Activated T-helper 9 cell treated with anti-CD3 and anti-CD28 coated beads, Interleukin-2, amount 50 U/mL, for 16 hours (primary cell): ENCODE results near the gene ACTR3C.

Source experiments
- DNase-seq: peaks from one replicate; pipeline ENCODE4 v3.0.0-alpha.2; 2020; ENCODE audit warnings: low read depth

Gene ACTR3C

DNA sequence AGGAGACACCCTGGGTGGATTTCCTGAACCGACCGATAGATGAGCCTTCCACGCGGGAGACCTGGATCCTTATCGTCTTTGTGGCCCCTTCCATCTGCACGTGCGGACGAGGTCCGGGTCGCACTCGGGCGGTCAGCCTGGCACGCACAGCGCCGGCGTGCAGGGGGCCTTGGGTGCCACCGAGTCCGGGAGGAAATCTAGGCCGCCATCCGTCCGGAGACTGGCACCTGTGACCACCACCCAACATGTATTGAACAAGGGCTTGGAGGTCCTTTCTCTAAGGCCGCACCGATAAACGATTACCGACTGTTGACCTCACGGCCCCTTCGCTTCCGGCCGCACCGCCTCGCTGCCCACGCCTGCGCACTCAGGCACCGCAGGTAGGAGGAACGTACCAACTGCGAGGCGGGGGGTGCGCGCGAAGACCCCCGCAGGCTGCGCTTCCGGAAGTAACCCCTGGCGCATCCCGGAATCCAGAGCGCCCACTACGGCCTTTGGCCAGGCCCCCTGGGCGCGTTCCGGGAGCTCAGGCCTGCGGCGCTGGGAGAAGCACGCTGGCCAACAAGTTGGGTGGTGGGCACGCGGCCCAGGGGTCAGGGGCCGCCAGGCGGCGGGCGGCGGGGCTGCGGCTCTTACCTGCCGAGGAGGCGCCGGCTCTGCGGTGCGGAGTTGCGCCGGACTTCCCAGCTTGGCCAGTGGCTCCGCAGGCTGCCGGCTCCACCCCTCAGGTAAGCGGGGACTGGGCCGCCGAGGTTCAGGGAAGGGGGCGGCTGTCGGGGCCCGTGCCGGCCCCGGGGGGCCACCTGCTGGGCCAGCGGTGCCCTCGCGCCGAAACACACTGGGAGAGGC lies at the start of gene ACTR3C, which contains the start of gene LRRC61:
TSS of gene ACTR3C (minus strand) at position 713 of the 849 bp plus-strand sequence. CDS start 28,249 bp downstream, outside the sequence.
TSS of gene LRRC61 (plus strand) at position 523 of the 849 bp plus-strand sequence. CDS start 13,507 bp downstream, outside the sequence.
- peak; percentile 45 for DNase-seq

DNA sequence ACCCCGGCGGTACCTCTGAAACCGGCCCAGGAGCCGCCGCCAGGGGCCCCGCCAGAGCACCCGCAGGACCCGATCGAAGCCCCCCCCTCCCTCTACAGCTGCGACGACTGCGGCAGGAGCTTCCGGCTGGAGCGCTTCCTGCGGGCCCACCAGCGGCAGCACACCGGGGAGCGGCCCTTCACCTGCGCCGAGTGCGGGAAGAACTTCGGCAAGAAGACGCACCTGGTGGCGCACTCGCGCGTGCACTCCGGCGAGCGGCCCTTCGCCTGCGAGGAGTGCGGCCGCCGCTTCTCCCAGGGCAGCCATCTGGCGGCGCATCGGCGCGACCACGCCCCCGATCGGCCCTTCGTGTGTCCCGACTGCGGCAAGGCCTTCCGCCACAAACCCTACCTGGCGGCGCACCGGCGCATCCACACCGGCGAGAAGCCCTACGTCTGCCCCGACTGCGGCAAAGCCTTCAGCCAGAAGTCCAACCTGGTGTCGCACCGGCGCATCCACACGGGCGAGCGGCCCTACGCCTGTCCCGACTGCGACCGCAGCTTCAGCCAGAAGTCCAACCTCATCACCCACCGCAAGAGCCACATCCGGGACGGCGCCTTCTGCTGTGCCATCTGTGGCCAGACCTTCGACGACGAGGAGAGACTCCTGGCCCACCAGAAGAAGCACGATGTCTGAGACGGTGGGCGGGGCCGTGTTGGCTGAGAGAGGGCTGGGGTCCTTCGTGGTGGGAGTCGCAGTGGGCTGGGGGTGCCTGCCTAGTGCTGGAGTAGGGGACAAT lies 49.1 kb upstream of the ACTR3C start:
- no peak for DNase-seq

DNA sequence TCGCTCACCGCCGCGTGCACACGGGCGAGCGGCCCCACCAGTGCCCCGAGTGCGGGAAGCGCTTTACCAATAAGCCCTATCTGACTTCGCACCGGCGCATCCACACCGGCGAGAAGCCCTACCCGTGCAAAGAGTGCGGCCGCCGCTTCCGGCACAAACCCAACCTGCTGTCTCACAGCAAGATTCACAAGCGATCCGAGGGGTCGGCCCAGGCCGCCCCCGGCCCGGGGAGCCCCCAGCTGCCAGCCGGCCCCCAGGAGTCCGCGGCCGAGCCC lies 48.6 kb upstream of the ACTR3C start:
- no peak for DNase-seq

DNA sequence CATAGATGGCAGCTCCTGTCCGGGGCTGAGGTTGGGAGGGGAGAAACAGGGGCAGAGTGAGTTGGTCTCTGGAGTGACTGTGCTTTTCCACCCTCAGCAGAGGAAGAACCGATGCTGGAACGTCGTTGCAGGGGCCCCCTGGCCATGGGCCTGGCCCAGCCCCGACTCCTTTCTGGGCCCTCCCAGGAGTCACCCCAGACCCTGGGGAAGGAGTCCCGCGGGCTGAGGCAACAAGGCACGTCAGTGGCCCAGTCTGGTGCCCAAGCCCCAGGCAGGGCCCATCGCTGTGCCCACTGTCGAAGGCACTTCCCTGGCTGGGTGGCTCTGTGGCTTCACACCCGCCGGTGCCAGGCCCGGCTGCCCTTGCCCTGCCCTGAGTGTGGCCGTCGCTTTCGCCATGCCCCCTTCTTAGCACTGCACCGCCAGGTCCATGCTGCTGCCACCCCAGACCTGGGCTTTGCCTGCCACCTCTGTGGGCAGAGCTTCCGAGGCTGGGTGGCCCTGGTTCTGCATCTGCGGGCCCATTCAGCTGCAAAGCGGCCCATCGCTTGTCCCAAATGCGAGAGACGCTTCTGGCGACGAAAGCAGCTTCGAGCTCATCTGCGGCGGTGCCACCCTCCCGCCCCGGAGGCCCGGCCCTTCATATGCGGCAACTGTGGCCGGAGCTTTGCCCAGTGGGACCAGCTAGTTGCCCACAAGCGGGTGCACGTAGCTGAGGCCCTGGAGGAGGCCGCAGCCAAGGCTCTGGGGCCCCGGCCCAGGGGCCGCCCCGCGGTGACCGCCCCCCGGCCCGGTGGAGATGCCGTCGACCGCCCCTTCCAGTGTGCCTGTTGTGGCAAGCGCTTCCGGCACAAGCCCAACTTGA lies 48.0 kb upstream of the ACTR3C start:
- DNase-seq = no peak

DNA sequence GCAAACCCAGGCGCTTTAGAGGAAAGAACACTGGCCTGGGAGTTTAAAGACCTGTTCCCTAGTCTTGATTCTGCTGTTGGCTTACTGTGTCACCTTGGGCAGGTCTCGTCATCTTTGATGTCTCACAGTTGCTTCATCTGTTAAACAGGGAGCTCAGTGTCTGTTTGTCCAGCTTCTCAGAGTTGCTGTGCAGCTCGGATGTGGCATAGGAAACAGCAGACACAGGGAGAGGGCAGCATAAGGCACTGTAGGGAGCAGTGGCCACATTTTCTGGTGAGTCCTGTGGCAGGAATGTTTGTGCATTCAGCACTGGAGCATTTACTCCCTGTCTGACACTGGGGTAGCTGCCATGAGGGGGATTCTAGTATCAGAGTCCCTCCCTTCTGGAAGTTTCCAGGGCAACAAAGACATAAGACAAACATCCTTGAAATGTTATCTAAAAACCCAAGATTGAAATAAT lies 47.3 kb upstream of the ACTR3C start:
- DNase-seq = no peak

DNA sequence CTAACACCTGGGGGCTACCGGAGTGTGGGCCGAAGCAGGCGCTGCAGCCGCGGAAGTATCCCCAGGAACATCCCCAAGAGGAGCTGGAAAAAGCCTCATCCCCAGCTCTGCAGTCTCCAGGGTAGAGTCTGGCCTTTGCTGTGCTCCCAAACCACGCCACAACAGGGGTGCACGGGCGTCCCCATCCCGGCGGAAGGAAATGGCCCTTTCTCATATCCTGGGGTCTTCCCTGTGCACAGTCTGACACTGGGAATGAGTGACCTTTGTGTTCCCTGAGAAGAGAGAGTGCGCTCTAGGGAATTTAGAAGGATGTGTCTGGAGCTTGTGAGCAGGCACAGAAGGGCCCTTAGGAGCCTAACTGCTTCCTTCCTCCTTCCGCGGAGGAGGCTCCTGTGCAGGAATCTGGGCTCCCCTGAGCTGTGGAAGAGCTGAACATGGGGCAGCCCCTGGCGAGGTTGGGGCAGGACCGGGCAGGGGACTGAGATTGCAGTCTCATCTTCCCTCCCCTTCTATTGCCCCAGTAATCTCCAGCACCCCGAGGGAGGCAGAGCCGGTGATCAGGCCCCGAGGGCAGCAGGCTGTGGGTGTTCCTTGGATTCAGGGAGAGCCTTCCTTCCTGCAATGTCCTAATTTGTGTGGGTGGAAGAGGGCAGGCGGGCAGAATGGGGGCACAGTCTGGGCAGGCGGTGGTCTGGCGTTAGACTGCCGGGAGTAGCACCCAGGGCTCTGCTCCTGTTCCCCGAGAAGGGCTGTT lies 46.6 kb upstream of the ACTR3C start:
- DNase-seq = no peak

DNA sequence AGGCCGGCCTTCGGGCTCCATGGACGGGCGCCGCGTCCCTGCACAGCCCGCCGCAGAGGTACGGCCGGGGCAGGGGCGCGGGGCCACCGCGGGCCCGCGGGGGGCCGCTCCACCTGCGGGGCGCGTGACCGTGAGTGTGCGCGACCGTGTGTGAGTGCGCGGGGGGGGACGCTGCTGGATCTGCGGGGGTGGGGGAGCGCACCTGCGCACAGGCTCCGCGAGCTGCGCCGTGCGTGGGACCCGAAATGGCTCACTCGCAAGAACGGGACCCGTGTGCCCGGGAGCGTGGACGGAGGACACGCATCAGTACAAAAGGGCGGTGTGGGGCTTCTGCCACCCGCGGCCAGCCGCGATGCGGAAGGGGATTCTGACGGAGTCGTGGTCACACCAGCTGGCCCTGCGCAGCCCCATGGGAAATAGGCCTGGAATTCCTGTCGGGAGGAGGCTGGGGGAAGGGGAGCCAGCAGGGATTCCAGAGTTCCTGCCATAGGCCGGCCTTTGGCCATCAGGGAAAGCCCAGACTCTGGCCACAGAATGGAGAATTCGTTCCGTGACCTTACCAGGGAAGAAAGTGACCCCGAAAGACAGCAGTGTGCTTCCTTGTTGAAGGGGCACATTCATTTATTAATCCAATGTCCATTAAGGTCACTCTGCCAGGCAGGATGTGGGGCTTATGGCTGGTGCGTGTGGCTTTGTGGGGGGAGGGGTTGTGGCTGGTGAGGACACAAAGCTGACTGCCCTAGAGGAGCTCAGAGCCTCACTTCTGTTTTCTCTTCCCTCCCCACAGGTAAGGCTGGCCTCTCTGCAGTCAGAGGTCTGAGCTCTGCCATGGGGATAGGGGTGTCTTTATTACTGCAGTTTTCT lies 45.8 kb upstream of the ACTR3C start:
- DNase-seq = peak; percentile 60

DNA sequence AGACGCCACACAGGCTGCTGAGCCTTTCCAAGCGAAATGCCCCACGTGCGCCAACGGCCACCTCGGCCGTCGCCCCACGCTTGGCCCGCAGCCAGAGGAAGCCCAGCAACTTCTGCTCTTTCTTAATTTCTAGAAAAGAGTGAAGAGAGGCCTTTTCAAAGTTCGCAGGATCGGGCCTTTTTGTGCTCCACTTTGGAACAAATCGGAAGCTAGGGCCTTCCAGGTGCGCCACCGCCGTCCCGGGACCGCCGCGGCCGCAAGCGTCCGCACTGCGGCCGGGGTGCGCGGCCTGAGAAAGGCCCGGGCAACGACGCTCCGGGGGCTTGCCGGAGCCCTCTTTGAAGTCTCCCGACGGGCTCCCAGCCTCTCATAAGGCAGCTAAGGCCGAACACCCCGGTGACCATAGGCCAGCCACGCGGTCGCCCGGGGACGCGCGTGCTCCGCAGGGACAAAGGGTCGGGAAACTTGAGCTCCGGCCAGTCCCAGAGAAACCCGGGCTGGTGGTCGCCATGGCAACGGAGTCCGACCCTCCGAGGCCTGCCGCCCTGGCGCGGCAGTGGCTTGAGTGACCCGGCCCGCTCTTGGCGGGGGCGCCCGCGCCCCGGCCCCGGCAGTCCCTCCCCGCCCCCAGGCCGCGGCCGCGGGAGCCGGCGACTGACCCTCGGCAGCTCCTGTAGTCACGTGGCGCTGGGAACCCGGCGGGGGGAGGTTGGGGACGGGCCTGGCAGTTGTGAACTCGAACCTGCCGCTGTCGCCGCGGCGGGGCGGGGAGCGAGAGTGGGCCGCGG lies 44.9 kb upstream of the ACTR3C start, which contains the start of gene REPIN1:
TSS of gene REPIN1 (plus strand) at position 727 of the 788 bp plus-strand sequence. CDS start 890 bp downstream, outside the sequence.
- DNase-seq = peak; percentile 71

DNA sequence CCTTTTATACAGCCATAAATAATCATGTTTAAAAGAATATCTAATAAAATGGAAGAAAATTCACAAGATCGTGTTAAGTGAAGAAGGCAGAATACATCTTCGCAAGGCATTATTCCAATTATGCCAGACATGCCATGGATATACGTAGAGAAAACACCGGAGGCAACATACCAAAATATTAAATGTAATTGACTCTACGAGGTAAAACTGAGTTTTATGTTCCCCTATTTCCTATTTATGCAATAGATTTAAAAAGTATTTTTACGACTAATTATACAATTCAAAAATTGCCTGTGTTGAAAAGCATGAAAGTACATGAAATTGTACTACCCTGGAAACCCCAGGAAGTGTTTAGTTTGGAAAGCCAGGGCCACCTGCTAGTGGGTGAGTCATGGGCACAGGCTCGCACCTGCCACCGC lies 44.3 kb upstream of the ACTR3C start:
- no peak for DNase-seq

DNA sequence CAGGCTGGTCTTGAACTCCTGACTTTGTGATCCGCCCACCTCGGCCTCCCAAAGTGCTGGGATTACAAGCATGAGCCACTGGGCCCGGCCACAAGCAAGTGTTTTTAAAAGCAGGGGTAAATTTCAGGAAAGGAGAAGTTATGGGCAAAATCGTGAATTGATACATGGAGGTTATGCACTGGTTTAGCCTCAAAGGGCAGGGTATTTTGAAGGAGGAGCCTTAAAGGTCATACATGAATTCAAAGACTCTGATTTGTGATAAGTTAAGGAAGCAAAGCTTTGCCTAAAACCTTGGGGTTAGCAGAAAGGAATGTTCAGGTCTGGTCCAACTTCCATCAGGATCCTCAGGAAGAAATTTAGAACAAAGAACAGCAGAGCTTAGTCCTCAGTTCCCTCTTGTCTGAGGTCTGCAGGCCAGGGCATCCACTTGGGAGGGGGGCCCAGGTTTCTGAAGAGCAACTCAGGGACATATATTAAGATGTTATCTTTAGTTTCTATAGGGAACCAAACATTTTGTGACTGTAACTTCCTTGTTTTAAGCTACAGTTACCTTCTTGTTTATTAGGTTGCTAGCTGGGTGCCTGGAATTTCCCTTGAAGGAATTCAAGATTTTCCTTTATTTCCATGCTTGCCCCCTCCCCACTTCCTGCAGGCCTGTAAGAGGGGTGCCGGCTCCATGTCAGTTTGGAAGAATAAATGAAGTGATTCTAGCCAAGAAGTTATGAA lies 42.5 kb upstream of the ACTR3C start:
- DNase-seq = no peak

DNA sequence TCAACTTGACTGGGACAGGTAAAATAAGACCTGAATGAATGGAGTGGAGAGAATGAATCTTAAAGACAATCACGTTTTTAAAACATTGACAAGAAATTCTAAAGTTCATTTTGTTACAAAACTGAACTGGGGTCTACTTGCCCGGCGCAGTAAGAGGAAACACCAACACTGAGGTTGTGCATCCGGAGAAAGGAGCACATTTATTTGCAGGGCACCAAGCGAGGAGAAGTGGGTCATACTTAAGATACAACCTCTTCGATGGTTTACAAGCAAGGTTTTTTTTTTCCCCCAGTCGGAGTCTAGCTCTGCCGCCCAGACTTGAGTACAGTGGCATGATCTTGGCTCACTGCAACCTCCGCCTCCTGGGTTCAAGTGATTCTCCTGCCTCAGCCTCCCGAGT lies 41.8 kb upstream of the ACTR3C start:
- no peak for DNase-seq

DNA sequence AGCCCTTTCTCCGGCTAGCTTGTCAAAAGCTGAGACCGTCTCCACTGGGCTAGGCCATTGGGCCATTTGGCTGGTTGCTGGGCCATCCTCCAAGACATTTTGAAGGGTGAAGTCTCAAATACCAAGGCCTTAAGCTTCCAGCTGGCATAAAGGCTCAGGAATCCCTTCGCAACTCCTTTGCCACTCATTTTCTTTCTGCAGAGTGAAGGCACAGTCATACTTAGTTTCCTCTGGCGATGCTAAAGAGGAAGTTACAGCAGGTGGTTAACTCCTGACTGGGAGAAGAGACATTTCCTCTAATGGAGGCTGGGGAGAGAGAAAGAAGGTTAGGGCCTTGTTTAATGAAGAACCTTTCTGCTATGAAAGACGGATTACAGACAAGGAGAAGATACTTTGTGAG lies 40.5 kb upstream of the ACTR3C start:
- DNase-seq = no peak

DNA sequence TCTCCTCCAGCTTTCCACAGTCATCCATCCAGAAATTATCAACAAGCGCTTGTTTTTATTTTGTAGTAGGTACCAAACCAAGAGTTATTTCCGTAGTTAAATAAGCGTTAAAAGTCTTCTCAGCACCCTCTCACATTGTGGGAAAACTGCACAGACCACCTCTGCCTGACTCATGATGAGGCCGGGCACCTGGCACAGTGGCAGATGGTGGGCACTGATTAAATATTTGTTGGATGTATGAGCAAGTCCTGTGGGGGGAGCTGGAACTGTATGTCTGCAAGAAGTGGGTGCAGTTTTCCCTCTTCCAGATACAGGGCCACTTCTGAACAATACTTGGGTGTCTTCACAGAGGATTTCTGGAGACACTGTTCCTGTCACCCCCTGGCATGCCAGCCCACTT lies 40.0 kb upstream of the ACTR3C start:
- DNase-seq = no peak

DNA sequence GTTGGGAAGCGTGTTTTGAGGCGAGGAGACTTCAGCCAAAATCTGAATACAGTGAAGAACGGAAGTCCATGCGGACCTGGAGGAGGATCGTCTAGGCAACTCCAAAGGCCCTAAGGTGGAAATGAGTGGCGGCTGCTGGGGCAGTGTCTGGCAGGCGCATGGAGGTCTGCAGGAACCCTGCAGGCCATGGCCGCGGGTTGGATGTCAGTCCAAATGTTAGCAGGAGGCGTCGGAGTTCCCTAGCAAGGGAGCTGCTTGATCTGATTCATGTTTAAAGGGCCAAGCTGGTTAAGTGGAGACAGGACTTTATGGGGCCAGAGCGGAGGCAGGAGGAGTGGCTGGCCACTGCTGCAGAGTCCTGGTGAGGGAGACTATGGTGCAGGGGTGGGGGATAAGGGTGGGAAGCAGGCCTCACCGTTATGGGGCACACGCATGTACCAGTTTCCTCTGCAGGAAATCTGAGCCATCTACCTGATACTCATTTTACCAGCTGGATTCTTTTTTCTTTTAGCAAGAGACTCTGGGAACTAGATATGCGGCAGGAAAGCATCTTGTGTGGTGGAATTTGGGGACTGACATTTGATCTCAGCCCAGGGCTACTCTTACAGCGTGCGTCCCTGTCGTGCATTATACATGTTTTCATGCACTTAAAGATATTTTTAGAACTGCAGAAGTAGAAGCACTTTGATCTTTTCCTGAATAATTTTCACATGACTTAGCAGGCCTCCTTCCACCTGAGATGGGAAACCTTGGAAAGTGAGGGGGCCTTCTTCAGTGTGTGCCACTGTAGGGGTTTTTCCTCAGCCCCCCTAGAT lies 38.7 kb upstream of the ACTR3C start:
- DNase-seq = no peak

DNA sequence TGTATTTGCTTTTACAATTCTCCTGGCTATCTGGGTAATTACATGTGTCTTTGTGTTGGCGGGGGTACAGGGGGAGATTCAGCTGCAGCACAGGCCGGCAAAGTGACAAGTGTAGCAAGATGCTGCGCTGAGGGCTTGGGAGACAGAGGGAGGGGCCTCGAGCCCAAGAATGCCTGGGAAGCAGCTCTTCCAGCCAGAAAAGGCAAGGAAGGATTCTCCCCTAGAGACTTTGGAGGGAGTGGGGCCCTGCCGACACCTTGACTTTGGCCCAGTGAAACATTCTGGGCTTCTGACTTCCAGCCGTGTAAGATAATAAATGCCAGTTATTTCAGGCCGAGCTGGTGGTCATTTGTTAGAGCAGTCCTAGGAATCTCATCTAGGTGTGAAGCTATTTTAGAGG lies 38.1 kb upstream of the ACTR3C start:
- DNase-seq = no peak

DNA sequence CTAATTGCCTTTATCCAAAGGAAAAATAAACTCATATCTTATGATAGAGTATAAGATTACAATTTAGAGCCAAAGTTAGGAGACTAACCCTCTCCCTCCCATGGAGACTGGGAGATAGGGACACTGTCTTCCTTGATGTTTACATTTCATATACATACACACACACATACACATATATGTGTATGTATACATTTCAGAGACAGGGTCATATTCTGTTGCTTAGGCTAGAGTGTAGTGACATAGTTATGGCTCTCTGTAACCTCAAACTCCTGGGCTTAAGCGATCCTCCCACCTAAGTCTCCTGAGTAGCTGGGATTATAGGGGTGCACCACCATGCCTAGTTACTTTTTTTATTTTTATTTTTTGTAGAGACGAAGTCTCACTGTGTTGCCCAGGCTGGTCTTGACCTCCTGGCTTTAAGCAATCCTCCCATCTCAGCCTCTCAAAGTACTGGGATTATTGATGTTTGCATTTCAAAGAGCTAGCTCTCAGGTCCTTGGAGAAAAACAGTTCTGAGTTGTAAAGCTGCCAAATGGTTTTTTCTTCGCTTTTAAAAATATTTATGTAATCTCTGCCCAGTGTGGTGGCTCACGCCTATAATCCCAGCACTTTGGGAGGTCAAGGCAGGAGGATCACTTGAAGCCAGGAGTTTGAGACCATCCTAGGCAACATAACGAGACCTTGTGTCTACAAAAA lies 37.2 kb upstream of the ACTR3C start:
- DNase-seq = no peak

DNA sequence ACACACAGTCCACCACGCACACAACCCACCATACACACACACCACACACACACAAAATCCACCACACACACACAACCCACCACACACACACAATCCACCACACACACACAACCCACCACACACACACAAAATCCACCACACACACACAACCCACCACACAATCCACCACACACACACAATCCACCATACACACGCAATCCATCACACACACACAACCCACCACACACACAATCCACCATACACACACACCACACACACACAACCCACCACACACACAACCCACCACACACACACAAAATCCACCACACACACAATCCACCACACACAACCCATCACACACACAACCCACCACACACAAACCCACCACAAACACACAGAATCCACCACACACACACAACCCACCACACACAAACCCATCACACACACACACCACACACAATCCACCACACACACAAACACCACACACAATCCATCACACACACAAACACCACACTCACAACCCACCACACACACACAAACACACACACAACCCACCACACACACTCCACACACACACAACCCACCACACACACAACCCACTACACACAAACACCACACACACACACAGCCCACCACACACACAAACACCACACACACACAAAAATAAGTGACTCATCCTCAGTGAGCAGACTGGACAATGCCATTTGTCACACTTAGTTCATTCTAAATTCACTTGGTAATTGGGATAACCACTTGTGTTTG lies 36.4 kb upstream of the ACTR3C start:
- no peak for DNase-seq
